Natural killer cell (primary cell): ENCODE measurements around the gene FAM219B. TPM values are rescaled to one million over a fixed set of nuclear protein-coding genes. Genes with fewer than 3 reads are reported as not detected.

Source experiments
- ATAC-seq, 3 donors: fragments of 150-1000 bp in 2 of 3; fragments of 200-7000 bp in 1 of 3; cut with Tn5 transposase; 1 replicate in 1 of 3; 2 replicates in 2 of 3; pipeline ENCODE4 v1.10.0; 2021; ENCODE audit warnings: mild to moderate bottlenecking in 2 of 3, moderate library complexity in 2 of 3
- DNase-seq, 2 donors: peaks; one replicate each; pipeline versions ENCODE4 v3.0.0 to v3.0.0-alpha.2; 2013 to 2021; ENCODE audit warnings: mixed read lengths in 1 of 2
- H3K27ac ChIP-seq: one replicate; pipeline ENCODE4 v1.5.1; 2013; ENCODE audit warnings: mild to moderate bottlenecking, low read length
- H3K27me3 ChIP-seq: one replicate; pipeline ENCODE4 v1.6.1; 2013; ENCODE audit warnings: low read length; ENCODE audit not compliant: control insufficient read depth, insufficient read depth
- H3K36me3 ChIP-seq: one replicate; pipeline ENCODE4 v1.6.1; 2013; ENCODE audit warnings: low read length; ENCODE audit not compliant: control insufficient read depth, insufficient read depth
- H3K4me1 ChIP-seq: one replicate; pipeline ENCODE4 v1.6.1; 2013; ENCODE audit warnings: low read length; ENCODE audit not compliant: control insufficient read depth, insufficient read depth
- H3K4me3 ChIP-seq: one replicate; pipeline ENCODE4 v1.5.1; 2013; ENCODE audit warnings: low read length
- H3K9me3 ChIP-seq: one replicate; pipeline ENCODE4 v1.6.1; 2013; ENCODE audit warnings: low read length; ENCODE audit not compliant: control insufficient read depth, insufficient read depth
- H3K27ac Mint-ChIP-seq, 2 donors: one replicate each; pipeline ENCODE4 v1.8.0; 2022; ENCODE audit warnings: mild to moderate bottlenecking in 2 of 2, mixed read lengths in 2 of 2, moderate library complexity in 1 of 2
- H3K27me3 Mint-ChIP-seq, 2 donors: one replicate each; pipeline ENCODE4 v1.8.0; 2022; ENCODE audit warnings: low read depth in 2 of 2, mixed read lengths in 2 of 2
- H3K36me3 Mint-ChIP-seq: one replicate; pipeline ENCODE4 v1.8.0; 2022; ENCODE audit warnings: mixed read lengths
- H3K4me1 Mint-ChIP-seq, 2 donors: one replicate each; pipeline ENCODE4 v1.8.0; 2022; ENCODE audit warnings: mixed read lengths in 2 of 2
- H3K4me3 Mint-ChIP-seq: one replicate; pipeline ENCODE4 v1.8.0; 2022; ENCODE audit warnings: mild to moderate bottlenecking, moderate library complexity, mixed read lengths
- H3K9me3 Mint-ChIP-seq, 2 donors: one replicate each; pipeline ENCODE4 v1.8.0; 2022; ENCODE audit warnings: mixed read lengths in 2 of 2
- WGBS: methylation state at CpG from one replicate; pipeline ENCODE4 v1.1.7; 2013; ENCODE audit warnings: missing lambda C conversion rate; ENCODE audit not compliant: insufficient coverage; 5-methylcytosine and 5-hydroxymethylcytosine counted together
- intact Hi-C: fragments of 100-400 bp; cut with micrococcal nuclease; formaldehyde crosslinking; loops from one replicate; pipeline ENCODE4 v1.14.2; 2022
- total RNA-seq, 4 donors: library from RNA; stranded (reverse); fragments of 120-200 nt in 1 of 4; gene quantifications; one replicate each; pipeline versions ENCODE4 v1.2.3 to v1.2.4, GENCODE V29; 2013 to 2022
- TF ChIP-seq, protein P1 (sequence below): fragments of 200-600 bp; IDR thresholded peaks from one replicate; pipeline ENCODE4 v1.8.0; 2022; ENCODE audit warnings: antibody characterized with exemption

FAM219B gene
- total RNA-seq, 3 donors from 2014 or later (not counting 1 experiment from before 2014, with no cell fraction given) = 63.5 to 107 (median 69.0) TPM

DNA sequence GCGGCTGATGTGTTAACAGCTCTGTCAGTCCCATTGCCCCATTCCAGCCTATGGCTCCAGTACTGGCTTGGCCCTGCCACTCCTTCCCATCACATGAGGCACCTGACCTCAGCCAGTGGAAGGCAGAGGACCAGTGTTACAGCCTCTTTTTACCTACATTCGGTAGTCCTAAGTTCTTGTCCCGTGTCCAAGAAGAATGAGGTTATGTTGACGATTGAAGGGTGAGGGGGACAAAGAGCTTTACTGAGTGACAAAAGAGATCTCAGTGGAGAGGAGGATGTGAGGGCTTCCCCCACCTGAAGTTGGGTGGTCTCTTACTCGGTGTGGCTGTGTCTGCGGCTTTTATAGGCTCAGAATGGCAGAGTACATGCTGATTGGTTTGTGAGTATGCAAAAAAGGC is 24.1 kb downstream of the FAM219B start:
- no peak for ATAC-seq
- Histone ChIP-seq H3K4me1 (no peaks in the 10 kb centered on the region), H3K27me3 (no peaks in the 10 kb centered on the region), H3K4me3 (no peak overlapping the region), H3K9me3 (no peaks in the 10 kb centered on the region), H3K36me3 (no peaks in the 10 kb centered on the region), H3K27ac (no peak overlapping the region)
- intact Hi-C loops = no loop called here
- Mint-ChIP-seq H3K9me3 (no peaks in the 10 kb centered on the region), H3K27me3 (no peaks in the 10 kb centered on the region), H3K36me3 (no peaks in the 10 kb centered on the region), H3K27ac (no peak overlapping the region), H3K4me3 (no peak overlapping the region), H3K4me1 (no peaks in the 10 kb centered on the region)
- 96% methylated on average over 6 of the region's 6 CpGs for WGBS
- DNase-seq = no peak
- TF ChIP-seq, protein P1, sequence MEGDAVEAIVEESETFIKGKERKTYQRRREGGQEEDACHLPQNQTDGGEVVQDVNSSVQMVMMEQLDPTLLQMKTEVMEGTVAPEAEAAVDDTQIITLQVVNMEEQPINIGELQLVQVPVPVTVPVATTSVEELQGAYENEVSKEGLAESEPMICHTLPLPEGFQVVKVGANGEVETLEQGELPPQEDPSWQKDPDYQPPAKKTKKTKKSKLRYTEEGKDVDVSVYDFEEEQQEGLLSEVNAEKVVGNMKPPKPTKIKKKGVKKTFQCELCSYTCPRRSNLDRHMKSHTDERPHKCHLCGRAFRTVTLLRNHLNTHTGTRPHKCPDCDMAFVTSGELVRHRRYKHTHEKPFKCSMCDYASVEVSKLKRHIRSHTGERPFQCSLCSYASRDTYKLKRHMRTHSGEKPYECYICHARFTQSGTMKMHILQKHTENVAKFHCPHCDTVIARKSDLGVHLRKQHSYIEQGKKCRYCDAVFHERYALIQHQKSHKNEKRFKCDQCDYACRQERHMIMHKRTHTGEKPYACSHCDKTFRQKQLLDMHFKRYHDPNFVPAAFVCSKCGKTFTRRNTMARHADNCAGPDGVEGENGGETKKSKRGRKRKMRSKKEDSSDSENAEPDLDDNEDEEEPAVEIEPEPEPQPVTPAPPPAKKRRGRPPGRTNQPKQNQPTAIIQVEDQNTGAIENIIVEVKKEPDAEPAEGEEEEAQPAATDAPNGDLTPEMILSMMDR = no peak

DNA sequence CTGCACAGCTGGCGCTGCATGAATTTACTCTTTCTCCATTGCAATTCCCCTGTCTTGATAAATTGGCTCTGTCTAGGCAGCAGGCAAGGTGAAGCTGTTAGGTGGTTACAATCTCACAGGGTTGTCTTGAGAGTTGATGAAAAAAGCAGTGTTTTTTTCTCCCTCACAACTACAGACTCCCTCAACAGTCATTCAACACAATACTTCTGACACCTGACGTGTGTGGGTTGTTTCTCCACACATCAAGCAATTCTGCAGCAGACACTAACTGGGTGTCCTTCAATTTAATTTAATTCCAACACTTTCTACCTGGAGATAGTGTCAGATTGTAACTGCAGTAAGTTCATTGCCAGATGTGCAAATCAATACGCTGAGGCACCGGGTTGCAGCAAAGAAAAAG is 28.4 kb downstream of the FAM219B start:
- H3K27ac ChIP-seq = no peak overlapping the region
- no peak overlapping the region for H3K4me3 Mint-ChIP-seq
- H3K36me3 ChIP-seq = no peaks in the 10 kb centered on the region
- 94% methylated on average over 2 of the region's 4 CpGs for WGBS
- no peaks in the 10 kb centered on the region for H3K9me3 Mint-ChIP-seq
- no peak for ATAC-seq
- no peaks in the 10 kb centered on the region for H3K36me3 Mint-ChIP-seq
- no peaks in the 10 kb centered on the region for H3K27me3 Mint-ChIP-seq
- peaks cover 8% of the 10 kb centered on the region for H3K4me1 ChIP-seq
- no peak overlapping the region for H3K27ac Mint-ChIP-seq
- no peaks in the 10 kb centered on the region for H3K27me3 ChIP-seq
- peaks cover 4% of the 10 kb centered on the region in 2 donors for H3K4me1 Mint-ChIP-seq
- no peak for DNase-seq
- TF ChIP-seq, protein P1 = no peak
- H3K9me3 ChIP-seq = no peaks in the 10 kb centered on the region
- intact Hi-C loops = no loop called here
- H3K4me3 ChIP-seq = no peak overlapping the region

DNA sequence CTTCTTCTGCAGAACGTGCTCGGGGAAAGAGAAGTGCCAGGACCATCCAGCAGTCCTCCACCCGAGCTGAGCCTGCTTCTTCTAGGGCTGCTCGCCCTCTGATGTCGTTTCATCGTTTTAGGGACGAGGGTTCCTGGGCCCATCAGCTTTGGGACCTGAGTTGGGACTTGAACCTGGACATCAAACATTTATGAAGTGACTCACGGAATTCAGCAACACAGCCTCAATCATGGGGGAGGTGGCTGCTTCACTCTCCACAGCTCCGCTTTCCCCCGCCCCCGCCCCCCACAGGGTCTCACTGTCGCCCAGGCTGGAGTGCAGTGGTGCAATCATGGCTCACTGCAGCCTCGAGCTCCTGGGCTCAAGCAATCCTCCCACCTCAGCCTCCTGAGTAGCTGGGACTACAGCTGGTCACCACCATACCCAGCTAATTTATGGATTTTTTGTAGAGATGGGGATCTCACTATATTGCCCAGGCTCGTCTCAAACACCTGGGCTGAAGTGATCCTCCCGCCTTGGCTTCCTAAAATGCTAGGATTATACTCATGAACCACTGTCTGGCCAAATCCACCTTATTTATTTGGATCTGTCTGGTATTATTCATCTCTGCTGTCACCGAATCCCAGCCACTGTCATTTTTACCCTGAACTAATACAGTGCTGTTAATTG is 32.8 kb downstream of the FAM219B start:
- H3K36me3 Mint-ChIP-seq = no peaks in the 10 kb centered on the region
- Histone ChIP-seq H3K27me3 (no peaks in the 10 kb centered on the region), H3K36me3 (no peaks in the 10 kb centered on the region), H3K9me3 (no peaks in the 10 kb centered on the region), H3K4me3 (peak overlapping the region; percentile 81), H3K4me1 (peaks cover 40% of the 10 kb centered on the region), H3K27ac (peak overlapping the region; percentile 68)
- H3K27me3 Mint-ChIP-seq = no peaks in the 10 kb centered on the region
- 32% methylated on average over 16 of the region's 16 CpGs for WGBS
- H3K27ac Mint-ChIP-seq = peak overlapping the region; percentile 95 to 98
- peaks cover 39% of the 10 kb centered on the region in 2 donors for H3K4me1 Mint-ChIP-seq
- ATAC-seq (no peak), DNase-seq (peak in 1 of 2 donors; percentile 56)
- no peaks in the 10 kb centered on the region for H3K9me3 Mint-ChIP-seq
- intact Hi-C loops = loop anchor here (1.0 to 2.0 kb wide), 2 partner anchors 15 to 29 kb away; no protein-coding TSS in a partner anchor
- peak overlapping the region; percentile 99 for H3K4me3 Mint-ChIP-seq
- TF ChIP-seq, protein P1 = no peak
